ENCODE measurements around the gene PICALM. TPM values are rescaled to one million over a fixed set of nuclear protein-coding genes. Genes with fewer than 3 reads are reported as not detected.
"Not testable (repeated sequence)": the region's sequence is repeated elsewhere in the genome, so short reads cannot be mapped to it uniquely, and the experiment has no call there.

Gene PICALM
- total RNA-seq, 1 donor from 2014 or later, result 129 TPM

DNA sequence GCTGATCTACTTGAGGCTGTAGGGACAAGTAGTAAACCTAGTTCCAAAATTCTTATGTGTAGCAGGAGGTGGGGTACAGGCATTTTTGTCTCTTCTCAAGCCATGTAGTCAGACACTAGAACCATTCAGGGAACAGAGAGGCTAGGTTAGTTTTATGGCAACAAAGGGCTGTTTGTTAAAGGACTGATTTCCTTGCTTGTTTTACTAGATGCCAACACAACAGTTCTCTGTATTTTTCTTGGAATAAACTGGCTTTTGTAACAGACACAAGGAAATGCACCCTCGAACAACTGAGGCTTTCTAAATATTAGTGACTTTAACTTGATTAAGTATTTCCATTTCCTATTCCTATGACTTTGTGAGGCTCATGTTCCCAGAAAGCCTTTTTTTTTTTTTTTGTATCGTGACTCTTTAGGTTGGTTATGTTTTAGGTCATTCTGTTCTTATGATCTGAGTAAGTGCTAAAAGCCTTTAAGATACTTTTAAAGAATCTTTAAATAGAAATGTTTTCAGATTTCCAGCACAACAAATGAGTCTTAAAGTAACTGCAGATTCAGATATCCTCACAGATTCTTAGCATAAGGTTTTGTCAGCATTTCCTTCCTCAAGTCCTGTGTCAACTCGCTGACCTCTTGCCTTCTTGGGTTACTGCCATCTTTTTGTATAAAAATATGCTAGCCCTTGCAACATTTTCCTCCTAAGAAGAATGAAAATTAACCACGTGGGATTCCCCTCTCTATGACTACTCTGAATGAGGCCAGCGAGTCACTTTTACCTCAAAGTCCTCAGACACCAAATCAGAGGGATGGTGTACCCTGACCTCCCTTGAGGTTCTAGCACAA lies 121.2 kb downstream of the PICALM start:
- intact Hi-C loops (cut with micrococcal nuclease), result loop anchor here (10.0 kb wide), 1 partner anchor 353 kb away; no protein-coding TSS in a partner anchor

- intact Hi-C loops (cut with micrococcal nuclease), result loop anchor here (10.0 kb wide), 1 partner anchor 351 kb away; no protein-coding TSS in a partner anchor
Observed at GRCh38 chr11:85946221-85946620, 122.7 kb downstream of the PICALM start.

- intact Hi-C loops (cut with micrococcal nuclease), result loop anchor here (10.0 kb wide), 1 partner anchor 351 kb away; no protein-coding TSS in a partner anchor
Observed at GRCh38 chr11:85945788-85946187, 123.1 kb downstream of the PICALM start.

- intact Hi-C loops (cut with micrococcal nuclease), result loop anchor here (10.0 kb wide), 1 partner anchor 350 kb away; no protein-coding TSS in a partner anchor
Observed at GRCh38 chr11:85945296-85945695, 123.6 kb downstream of the PICALM start.

GRCh38 chr11:85941380-85941973 lies 127.4 kb downstream of the PICALM start:
- intact Hi-C loops (cut with micrococcal nuclease), result loop anchor here (1.0 to 10.0 kb wide), 5 partner anchors 84 to 877 kb away; partner anchors contain the start of gene CCDC83

DNA sequence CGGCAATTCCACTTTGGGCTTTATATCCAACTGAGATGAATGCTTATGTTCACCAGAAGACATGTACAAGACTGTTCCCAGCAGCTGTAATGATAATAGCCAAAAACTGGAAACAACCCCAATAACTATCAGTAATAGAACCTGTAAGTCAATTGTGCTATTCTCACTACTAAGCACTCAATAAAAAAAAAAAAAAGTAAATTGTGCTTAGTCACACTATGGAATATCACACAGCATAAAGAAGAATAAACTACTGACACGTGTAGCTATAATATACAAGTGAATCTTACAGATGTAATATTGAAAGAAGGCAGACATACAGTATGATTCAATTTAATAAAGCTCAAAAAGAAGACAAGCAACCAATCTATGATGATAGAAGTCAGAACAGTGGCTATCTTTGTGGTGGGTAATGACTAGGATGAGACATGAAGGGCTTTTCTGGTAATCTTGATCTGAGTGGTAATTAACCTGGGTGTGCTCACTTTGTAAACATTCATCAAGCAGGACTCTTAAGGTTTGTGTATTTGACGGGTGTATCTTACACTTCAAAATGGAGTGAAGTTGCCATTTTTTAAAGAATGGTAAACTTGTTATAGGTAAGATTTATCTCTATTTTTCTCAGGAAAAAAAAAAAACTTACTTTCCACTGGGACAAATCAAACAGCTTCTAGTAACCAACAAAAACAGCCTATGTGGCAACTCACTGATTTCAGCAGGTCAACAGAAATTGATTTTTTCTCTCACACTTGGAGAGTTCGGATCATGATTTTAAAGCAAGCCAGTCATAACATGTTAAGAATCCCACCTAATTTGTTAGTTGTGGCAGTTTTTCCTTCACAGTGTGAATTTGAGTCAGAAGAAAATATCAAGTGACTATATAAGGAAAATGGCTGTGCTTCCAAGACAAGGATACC lies 129.5 kb downstream of the PICALM start:
- intact Hi-C loops (cut with micrococcal nuclease), result loop anchor here (2.0 to 10.0 kb wide), 4 partner anchors 82 to 879 kb away; partner anchors contain the start of gene CCDC83

GRCh38 chr11:85937835-85938234 lies 131.0 kb downstream of the PICALM start:
- intact Hi-C loops (cut with micrococcal nuclease), result no loop called here

DNA sequence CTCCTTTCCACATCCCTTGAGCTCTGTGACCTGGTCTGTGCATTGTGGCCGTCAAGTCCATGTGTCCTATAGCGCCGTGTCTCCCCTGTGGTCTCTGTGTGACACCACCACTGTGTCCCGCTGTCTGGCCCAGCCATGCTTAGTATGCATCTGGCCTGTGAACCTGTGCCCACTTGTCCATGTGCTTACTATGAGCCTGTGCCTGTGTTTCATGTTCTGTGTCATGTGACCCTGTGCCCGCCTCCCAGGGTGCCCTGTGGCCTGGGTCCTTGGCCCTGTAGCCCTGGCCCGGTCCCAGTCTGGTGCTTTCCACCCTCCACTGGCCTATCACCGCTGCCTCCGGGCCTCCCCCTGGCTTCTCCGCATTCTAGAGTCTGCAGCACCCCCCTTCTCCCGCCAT lies 133.1 kb downstream of the PICALM start:
- intact Hi-C loops (cut with micrococcal nuclease), result no loop called here

GRCh38 chr11:85934596-85935169 lies 134.2 kb downstream of the PICALM start:
- intact Hi-C loops (cut with micrococcal nuclease), result no loop called here

GRCh38 chr11:85930879-85931366 lies 138.0 kb downstream of the PICALM start:
- intact Hi-C loops (cut with micrococcal nuclease), result no loop called here

DNA sequence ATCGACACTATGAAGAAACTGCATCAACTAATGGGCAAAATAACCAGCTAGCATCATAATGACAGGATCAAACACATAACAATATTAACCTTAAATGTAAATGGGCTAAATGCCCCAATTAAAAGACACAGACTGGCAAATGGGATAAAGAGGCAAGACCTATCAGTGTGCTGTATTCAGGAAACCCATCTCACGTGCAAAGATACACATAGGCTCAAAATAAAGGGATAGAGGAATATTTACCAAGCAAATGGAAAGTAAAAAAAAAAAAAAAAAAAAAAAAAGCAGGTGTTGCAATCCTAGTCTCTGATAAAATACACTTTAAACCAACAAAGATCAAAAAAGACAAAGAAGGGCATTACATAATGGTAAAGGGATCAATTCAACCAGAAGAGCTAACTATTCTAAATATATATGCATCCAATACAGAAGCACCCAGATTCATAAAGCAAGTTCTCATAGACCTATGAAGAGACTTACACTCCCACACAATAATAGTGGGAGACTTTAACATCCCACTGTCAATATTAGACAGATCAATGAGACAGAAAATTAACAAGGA lies 142.2 kb downstream of the PICALM start:
- intact Hi-C loops (cut with micrococcal nuclease), result not testable (repeated sequence)

DNA sequence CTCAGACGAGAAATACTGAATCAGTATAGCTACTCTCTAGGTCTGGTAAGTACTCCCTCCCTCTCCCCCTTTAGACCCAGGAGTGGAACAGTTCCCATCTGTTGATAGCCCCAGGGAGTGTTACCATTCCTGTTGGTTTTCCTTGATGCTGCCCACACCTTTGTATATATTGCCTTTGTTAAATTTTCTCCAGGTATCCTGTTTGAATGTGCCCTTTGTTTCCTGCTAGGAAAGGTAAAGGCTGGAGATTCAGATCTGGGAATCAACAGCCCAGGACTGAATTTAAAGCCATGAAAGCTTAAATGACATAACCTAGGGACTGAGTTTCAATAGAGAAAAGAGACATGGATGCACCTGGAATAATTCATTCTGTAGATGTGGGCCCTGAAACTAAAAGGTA lies 145.4 kb downstream of the PICALM start:
- intact Hi-C loops (cut with micrococcal nuclease), result no loop called here

DNA sequence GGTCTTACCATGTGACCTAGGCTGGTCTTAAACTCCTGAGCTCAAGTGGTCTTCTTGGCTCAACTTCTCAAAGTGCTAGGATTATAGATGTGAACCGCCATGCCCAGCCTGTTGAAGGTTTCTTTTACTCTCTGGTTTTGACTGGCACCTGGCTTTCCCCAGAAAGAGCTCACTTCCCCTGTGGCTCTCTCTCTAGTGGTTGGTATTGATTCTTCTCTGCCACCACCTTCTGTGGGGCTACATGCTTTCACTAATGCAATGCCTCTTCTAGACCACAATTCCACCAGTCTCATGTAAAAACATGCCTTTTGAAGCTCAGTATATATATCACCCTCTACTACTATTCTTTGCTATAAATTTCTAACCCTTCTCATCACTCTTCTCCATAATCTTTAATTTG lies 146.5 kb downstream of the PICALM start:
- intact Hi-C loops (cut with micrococcal nuclease), result no loop called here

DNA sequence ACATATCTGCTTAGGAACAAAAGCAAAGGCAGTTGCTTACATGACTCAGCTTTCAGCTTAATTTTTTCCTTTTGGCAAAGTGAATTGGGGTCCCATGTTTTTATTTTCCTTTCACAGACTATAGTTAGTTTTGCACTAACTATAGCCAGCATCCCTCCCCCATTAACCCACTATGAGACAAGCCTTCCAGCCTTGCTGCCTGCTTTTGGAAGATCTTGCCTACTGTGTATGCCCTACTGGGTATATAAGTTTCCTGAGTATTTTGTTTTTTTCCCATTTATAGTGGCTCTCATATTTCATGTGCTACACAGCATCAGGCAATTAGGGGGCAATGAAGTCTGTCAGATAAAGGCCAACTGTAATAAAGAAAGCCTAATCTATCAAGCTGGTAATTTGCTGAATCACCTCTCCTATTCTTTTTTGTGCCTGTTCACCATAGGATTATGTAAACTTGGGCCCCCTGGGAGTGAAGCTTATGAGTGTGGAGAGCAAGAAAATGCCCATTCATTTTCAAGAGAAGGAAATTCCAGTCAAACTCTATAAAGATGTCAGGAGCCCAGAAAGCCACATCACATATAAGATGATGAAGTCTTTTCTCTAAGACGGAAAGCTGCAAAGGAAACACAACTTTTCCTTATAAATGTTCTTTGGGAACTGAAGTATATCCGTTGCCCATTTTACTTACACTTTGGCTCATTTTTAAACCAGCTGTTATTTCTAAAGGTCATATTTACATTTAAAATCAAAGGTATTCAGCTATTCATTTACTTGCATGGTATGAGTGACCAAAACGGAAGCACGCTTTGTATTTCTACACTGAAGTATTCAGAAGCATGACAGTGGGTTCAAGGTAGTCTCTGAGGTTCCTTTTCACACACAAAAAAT lies 149.7 kb downstream of the PICALM start:
- intact Hi-C loops (cut with micrococcal nuclease), result no loop called here

DNA sequence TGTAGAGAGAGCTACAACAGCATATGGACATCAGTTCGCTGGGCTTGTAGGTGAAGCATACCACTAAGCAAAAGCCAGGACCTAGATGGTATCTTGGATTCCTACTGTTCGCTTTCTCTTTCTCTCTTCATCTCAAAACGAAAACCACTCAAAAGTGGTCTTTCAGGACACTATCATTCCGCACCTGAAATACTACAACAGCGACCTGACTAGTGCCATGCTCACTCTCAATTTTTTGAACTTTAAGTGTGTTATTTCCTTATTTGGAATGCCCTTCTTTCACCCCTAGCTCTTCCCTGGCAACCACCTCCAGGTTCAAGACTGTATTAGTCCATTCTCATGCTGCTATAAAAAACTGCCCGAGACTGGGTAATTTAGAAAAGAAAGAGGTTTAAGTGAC lies 154.5 kb downstream of the PICALM start:
- intact Hi-C loops (cut with micrococcal nuclease), result no loop called here

DNA sequence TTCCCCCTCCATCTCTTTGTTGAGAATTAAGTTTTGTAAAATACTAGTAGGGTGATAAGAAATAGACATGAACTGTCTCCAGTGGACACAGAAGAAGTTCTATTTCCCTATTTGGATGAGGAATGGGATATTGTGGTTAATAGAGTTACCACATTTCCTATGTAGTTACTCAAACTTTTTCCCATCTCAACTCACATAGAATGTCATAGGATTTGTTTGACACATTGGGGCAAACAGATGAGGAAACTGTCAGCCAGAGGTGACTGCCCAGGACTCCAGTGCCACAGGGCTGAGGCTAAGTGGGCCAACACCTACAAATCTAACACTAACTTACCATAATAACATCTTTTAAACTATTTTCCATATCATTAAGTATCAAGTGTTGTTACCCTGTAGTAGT lies 155.4 kb downstream of the PICALM start:
- intact Hi-C loops (cut with micrococcal nuclease), result no loop called here

DNA sequence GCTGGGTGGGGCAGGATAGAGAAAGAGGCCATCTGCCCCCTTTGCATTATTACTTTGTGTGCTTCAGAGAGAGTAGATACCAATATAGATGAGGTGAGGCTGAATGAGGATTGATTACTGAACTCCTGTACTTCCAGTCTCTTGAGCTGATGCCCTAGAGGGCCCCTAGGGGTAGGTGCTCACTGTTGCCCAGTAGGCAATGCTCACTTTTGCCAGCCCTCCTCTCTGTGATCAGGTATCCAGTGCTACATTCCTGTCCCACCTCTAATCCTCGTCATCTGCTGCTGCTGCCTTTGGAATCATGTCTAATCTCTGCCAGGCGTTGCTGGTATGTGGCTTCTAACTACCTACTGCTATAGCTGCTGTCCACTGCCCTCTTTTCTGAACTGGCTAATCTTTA lies 156.5 kb downstream of the PICALM start:
- intact Hi-C loops (cut with micrococcal nuclease), result no loop called here

Data from T-helper 2 cell treated with Interferon-gamma antibody and Interleukin-4, amounts not matched to agents 100 ng/mL and 5 ng/mL, for 36 hours (primary cell).